Measurements from ENCODE around the gene MUC5B. TPM values are rescaled to one million over a fixed set of nuclear protein-coding genes. Genes with fewer than 3 reads are reported as not detected.

MUC5B gene
- total RNA-seq, 1 donor from 2014 or later = 0.25 TPM

DNA sequence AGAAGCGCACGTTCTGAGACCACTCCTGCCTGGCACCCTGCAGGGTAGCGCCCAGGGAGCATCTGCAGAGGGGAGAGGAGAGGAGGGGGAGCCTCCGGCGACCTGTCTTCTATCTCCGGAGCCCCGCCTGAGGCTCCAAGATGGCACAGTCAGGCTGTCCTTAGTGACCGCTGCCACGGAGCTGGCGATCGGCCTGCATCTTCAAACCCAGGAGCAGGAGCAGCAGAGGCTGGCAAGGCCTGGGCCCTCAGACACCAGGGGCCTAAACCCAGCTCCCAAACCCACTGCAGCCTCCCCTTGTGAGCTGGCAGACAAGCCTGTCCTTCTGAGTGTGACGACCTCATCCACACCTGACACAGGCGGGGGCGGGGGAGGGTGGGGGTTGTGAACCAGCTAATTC is 51.6 kb downstream of the MUC5B start:
- Histone ChIP-seq H3K36me3 (peaks cover 0 to 40% of the 10 kb centered on the region in 2 donors), H3K27me3 (no peaks in the 10 kb centered on the region), H3K27ac (no peak overlapping the region), H3K9me3 (no peaks in the 10 kb centered on the region), H3K4me3 (no peak overlapping the region), H3K4me1 (no peaks in the 10 kb centered on the region)
- intact Hi-C loops (cut with DNase I) = no loop called here
- DNase-seq (ENCODE audit: extremely low spot score in 2 of 2) = no peak
- TF ChIP-seq, protein P1, sequence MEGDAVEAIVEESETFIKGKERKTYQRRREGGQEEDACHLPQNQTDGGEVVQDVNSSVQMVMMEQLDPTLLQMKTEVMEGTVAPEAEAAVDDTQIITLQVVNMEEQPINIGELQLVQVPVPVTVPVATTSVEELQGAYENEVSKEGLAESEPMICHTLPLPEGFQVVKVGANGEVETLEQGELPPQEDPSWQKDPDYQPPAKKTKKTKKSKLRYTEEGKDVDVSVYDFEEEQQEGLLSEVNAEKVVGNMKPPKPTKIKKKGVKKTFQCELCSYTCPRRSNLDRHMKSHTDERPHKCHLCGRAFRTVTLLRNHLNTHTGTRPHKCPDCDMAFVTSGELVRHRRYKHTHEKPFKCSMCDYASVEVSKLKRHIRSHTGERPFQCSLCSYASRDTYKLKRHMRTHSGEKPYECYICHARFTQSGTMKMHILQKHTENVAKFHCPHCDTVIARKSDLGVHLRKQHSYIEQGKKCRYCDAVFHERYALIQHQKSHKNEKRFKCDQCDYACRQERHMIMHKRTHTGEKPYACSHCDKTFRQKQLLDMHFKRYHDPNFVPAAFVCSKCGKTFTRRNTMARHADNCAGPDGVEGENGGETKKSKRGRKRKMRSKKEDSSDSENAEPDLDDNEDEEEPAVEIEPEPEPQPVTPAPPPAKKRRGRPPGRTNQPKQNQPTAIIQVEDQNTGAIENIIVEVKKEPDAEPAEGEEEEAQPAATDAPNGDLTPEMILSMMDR (IDR thresholded peaks at IDR 0.05) = no peak
- TF ChIP-seq POLR2A (IDR thresholded peaks at IDR 0.05) (no peak), POLR2AphosphoS5 (IDR thresholded peaks at IDR 0.05; ENCODE audit: insufficient read depth in 1 of 2, low read depth in 1 of 2) (no peak)

DNA sequence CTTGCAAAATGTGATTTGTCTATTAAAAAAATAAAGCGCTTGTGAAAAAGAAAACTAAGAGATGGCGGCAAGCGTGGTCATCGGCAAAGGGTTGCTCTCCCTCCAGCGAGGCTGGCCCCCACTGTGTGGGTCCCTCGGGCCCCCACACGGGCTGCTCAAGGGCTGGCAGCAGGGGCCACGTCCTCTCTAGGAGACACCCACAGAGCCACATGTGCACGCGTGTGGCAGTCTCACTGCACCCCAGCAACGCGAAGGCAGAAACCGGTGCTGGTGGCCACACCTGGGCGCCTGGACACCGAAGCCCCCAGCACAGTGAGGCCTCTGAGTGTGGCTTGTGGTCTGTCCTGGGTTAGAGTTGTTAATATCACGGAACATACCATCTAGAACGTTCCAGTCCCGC is 52.2 kb downstream of the MUC5B start:
- Histone ChIP-seq H3K27ac (no peak overlapping the region), H3K27me3 (no peaks in the 10 kb centered on the region), H3K4me3 (no peak overlapping the region), H3K4me1 (no peaks in the 10 kb centered on the region), H3K36me3 (peaks cover 0 to 46% of the 10 kb centered on the region in 2 donors), H3K9me3 (no peaks in the 10 kb centered on the region)
- TF ChIP-seq POLR2A (IDR thresholded peaks at IDR 0.05) = no peak
- no peak for TF ChIP-seq POLR2AphosphoS5 (IDR thresholded peaks at IDR 0.05; ENCODE audit: insufficient read depth in 1 of 2, low read depth in 1 of 2)
- TF ChIP-seq, protein P1 (IDR thresholded peaks at IDR 0.05) = no peak
- intact Hi-C loops (cut with DNase I) = no loop called here
- no peak for DNase-seq (ENCODE audit: extremely low spot score in 2 of 2)

DNA sequence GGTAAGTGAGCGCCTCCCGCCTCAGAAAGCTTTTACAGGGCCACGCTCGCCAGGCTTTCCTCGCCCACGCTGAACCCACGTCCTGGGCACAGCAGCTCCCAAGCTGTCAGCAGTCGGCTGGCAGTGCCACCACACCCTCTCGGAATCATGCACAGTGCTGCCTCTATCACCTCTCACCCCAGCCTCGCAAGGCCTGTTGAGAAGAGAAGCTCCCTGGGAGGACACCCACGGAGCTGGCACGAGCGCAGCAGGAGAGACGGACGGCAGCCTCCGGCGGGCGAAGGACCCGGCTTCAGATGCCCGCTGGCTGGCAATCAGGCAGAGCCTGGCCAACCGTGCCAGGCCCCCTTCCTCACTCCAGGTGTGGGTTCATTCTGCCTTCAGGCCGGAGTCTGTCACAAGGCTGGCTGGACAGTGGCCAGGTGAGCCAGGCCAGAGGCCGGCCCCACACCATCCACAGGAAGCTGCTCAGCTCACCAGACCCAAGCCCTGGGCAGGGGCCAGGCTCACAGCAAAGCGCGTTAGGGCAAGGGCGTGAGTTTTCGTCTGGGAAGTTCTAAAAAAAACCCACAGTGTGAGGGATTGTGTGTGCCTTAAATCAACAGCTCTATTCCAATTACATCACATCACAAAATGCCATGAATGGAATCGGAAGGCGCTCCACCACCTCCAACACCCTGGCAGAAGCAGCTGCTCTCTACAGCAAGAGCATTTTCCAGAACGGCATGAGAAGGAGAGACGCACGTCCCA is 53.4 kb downstream of the MUC5B start:
- no peak for TF ChIP-seq POLR2AphosphoS5 (IDR thresholded peaks at IDR 0.05; ENCODE audit: insufficient read depth in 1 of 2, low read depth in 1 of 2)
- TF ChIP-seq POLR2A (IDR thresholded peaks at IDR 0.05) = no peak
- TF ChIP-seq, protein P1 (IDR thresholded peaks at IDR 0.05) = no peak
- Histone ChIP-seq H3K27me3 (no peaks in the 10 kb centered on the region), H3K4me3 (no peak overlapping the region), H3K36me3 (peaks cover 0 to 56% of the 10 kb centered on the region in 2 donors), H3K4me1 (no peaks in the 10 kb centered on the region), H3K9me3 (no peaks in the 10 kb centered on the region), H3K27ac (no peak overlapping the region)
- intact Hi-C loops (cut with DNase I) = no loop called here
- no peak for DNase-seq (ENCODE audit: extremely low spot score in 2 of 2)

DNA sequence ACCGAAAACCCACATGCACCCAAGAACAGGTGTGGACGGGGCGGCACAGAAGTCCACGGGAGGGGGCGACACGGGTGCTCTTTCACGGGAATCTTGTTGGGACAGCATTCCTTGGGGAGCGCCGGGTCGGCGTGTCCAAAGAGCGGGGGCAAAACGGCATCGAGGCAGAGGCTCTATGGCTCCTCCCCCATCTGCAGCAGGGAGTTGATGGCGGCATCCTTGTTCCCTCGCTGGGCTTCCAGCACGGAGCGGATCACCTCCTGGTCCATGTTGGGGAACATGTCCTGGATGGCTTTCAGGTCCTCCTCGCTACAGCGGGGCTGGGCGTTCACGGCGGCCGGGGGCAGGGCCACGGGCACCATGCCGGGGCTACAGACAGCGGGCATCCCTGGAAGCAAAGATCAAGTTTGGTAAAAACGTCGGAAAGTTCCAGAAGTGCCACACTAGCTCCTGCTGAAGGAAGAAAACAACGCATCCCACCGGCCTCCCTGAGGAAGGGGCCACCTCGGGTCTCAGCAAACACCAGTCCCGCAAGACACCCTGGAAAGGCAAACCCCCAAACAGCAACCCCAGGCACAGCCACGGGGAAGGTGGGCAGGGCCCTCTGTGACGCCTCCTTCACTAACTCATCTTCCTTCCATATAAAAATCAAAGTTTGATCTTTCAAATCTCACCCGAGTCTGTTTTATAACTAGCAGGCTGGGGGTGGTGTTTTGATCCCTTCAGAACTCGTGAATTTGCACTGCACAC is 54.2 kb downstream of the MUC5B start:
- TF ChIP-seq POLR2AphosphoS5 (IDR thresholded peaks at IDR 0.05; ENCODE audit: insufficient read depth in 1 of 2, low read depth in 1 of 2) (no peak), POLR2A (IDR thresholded peaks at IDR 0.05) (no peak)
- TF ChIP-seq, protein P1 (IDR thresholded peaks at IDR 0.05) = no peak
- intact Hi-C loops (cut with DNase I) = no loop called here
- Histone ChIP-seq H3K27ac (no peak overlapping the region), H3K4me1 (no peaks in the 10 kb centered on the region), H3K36me3 (peaks cover 0 to 61% of the 10 kb centered on the region in 2 donors), H3K4me3 (no peak overlapping the region), H3K9me3 (no peaks in the 10 kb centered on the region), H3K27me3 (no peaks in the 10 kb centered on the region)
- no peak for DNase-seq (ENCODE audit: extremely low spot score in 2 of 2)

Measured in vagina (tissue), 2 donors.